ENCODE data around the gene APIP.

- TF ChIP-seq CTCF (IDR thresholded peaks at IDR 0.05) (no peak), POLR2A (IDR thresholded peaks at IDR 0.05) (no peak)
Observed at GRCh38 chr11:34924714-34925113, 8.5 kb upstream of the APIP start.

Data from thyroid gland (tissue), 4 donors.